ENCODE data around the gene SEC24D. TPM values are rescaled to one million over a fixed set of nuclear protein-coding genes. Genes with fewer than 3 reads are reported as not detected.

The SEC24D gene
- total RNA-seq, 2 donors from 2014 or later: 29.8 to 45.1 TPM

DNA sequence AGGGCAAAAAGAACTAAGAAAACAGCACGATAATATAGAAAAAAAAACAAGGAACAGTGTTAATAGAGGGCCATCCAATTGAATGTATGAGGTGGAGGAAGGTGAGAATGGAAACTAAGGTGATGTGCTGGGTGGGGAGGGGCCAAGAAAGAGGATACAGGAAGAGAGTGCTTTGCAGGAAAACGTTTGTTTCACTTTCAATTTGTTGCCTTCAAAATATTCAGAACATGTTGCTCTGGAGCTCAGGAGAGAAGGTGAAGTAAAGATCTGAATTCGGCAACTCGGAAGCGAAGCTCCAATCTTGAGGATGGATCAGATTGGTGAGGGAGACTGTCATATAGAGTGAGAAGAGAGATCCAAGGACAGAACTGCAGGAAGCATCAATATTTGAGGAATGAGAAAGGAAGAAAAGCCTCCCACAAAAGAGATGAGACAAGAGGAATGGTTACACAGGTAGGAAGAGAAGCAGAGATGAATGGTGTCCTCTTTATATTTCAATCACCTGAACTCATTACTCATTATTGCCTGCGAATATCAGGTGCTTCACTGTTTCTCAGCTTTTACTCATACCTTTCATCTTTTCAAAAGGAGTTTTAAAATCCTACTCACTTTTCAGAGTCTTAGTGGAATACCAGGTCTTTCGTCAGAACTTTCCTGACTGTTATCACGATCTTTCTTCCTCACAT is 14.7 kb upstream of the SEC24D start:
- Mint-ChIP-seq H3K4me3 (peak overlapping the region; percentile 87), H3K27ac (peak overlapping the region; percentile 86), H3K27me3 (peaks cover 3% of the 10 kb centered on the region), H3K4me1 (peaks cover 9% of the 10 kb centered on the region), H3K9me3 (no peaks in the 10 kb centered on the region), H3K36me3 (ENCODE audit: low read depth) (no peaks in the 10 kb centered on the region)
- peak; percentile 91 for ATAC-seq (replicated peaks)

GRCh38 chr4:118849867-118850487 is 14.1 kb upstream of the SEC24D start:
- Mint-ChIP-seq H3K4me3 (peak overlapping the region; percentile 87), H3K27ac (peak overlapping the region; percentile 86), H3K4me1 (peaks cover 9% of the 10 kb centered on the region), H3K27me3 (peaks cover 3% of the 10 kb centered on the region), H3K36me3 (ENCODE audit: low read depth) (no peaks in the 10 kb centered on the region), H3K9me3 (no peaks in the 10 kb centered on the region)
- ATAC-seq (replicated peaks): peak; percentile 16

DNA sequence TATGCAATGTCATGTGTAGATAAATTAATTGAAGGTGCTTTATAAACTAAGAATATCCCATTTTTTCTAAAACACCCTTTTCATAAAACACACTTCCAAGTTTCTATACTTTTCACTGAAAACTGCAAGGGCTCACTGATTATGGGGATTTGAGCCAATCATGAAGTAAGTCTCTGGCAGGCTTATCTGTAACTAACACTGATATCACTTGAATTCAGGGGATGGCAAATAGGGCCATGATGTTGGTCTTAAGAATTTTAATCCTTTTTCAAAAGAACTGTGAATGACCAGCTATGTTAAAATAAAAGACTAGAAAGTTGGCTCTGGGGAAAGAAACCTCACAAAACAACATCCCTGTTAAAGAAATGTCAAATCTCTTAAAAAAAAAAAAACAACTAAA is 13.0 kb upstream of the SEC24D start:
- H3K4me3 Mint-ChIP-seq: no peak overlapping the region
- H3K4me1 Mint-ChIP-seq: peaks cover 9% of the 10 kb centered on the region
- peaks cover 3% of the 10 kb centered on the region for H3K27me3 Mint-ChIP-seq
- H3K9me3 Mint-ChIP-seq: no peaks in the 10 kb centered on the region
- no peak for ATAC-seq (replicated peaks)
- H3K27ac Mint-ChIP-seq: no peak overlapping the region
- H3K36me3 Mint-ChIP-seq (ENCODE audit: low read depth): no peaks in the 10 kb centered on the region

DNA sequence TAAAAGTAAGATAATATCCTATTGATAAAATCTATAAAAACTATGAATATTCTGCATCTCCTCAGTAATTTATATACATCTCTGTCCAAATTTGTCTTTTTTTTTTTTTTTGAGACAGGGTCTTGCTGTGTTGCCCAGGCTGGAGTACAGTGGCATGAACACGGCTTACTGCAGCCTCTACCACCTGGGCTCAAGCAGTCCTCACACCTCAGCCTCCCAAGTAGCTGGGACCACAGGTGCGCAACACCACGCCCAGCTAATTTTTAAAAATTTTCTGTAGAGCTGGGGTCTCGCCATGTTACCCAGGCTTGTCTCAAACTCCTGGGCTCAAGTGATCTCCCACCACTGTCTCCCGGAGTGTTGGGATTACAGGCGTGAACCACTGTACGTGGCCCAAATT is 12.3 kb upstream of the SEC24D start:
- no peak for ATAC-seq (replicated peaks)
- no peaks in the 10 kb centered on the region for H3K36me3 Mint-ChIP-seq (ENCODE audit: low read depth)
- H3K4me3 Mint-ChIP-seq: no peak overlapping the region
- peak overlapping the region; percentile 3 for H3K27ac Mint-ChIP-seq
- no peaks in the 10 kb centered on the region for H3K9me3 Mint-ChIP-seq
- peaks cover 3% of the 10 kb centered on the region for H3K27me3 Mint-ChIP-seq
- H3K4me1 Mint-ChIP-seq: peaks cover 9% of the 10 kb centered on the region

GRCh38 chr4:118846979-118847378 is 11.1 kb upstream of the SEC24D start:
- Mint-ChIP-seq H3K4me3 (no peak overlapping the region), H3K27ac (no peak overlapping the region), H3K27me3 (peaks cover 3% of the 10 kb centered on the region), H3K9me3 (no peaks in the 10 kb centered on the region), H3K36me3 (ENCODE audit: low read depth) (no peaks in the 10 kb centered on the region), H3K4me1 (peaks cover 13% of the 10 kb centered on the region)
- no peak for ATAC-seq (replicated peaks)

DNA sequence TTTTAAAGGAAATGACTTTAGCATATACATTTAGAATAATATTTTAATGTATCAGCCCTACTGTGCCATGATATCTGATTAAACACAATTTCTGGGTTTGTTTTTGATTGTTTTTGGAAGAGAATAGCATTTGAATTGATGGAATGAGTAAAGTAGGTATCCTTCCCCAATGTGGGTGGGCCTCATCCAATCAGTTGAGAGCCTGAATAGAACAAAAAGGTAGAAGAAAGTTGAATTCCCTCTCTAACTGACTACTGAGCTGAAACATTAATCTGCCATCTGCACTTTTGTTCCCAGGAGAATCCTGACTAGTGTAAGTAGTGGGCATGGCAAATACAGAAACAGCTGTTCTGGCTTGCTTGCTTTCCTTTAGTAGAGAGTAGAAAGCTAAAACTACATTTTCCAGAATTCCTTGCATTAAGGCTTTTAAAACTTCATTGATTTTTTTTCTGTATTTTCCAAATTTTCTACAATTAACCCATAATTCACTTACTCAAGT is 9.7 kb upstream of the SEC24D start:
- Mint-ChIP-seq H3K27me3 (peaks cover 3% of the 10 kb centered on the region), H3K4me1 (peaks cover 12% of the 10 kb centered on the region), H3K4me3 (no peak overlapping the region), H3K27ac (no peak overlapping the region), H3K9me3 (no peaks in the 10 kb centered on the region), H3K36me3 (ENCODE audit: low read depth) (no peaks in the 10 kb centered on the region)
- no peak for ATAC-seq (replicated peaks)

DNA sequence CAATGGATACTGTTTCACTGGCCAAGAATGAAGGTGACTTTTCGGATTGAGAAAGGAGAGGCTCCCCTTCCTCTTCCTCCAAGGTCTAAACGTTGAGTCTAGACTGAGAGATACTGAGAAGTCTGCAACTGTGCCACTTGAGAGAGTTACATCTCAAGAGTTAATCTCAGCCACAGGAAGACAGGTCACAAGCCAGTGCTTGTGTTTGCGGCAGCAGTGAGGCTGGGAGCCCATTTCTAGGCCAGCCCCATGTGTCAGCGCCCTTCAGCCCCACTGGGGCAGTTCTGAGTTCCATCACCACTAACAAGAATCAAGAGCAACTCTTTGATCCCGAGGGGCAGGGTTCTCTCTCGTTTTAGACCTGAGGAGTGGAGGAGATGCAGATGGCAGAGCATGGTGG is 7.3 kb upstream of the SEC24D start:
- ATAC-seq (replicated peaks): no peak
- H3K27ac Mint-ChIP-seq: peak overlapping the region; percentile 49

GRCh38 chr4:118842055-118842454 is 6.1 kb upstream of the SEC24D start:
- H3K9me3 Mint-ChIP-seq: no peaks in the 10 kb centered on the region
- H3K4me3 Mint-ChIP-seq: no peak overlapping the region
- ATAC-seq (replicated peaks): peak; percentile 90
- no peaks in the 10 kb centered on the region for H3K36me3 Mint-ChIP-seq (ENCODE audit: low read depth)
- H3K27ac Mint-ChIP-seq: peak overlapping the region; percentile 11
- H3K4me1 Mint-ChIP-seq: peaks cover 5% of the 10 kb centered on the region
- no peaks in the 10 kb centered on the region for H3K27me3 Mint-ChIP-seq

More for the DNA sequence above, 7.3 kb upstream of the SEC24D start:
- H3K36me3 Mint-ChIP-seq (ENCODE audit: low read depth): no peaks in the 10 kb centered on the region
- no peaks in the 10 kb centered on the region for H3K9me3 Mint-ChIP-seq
- H3K4me3 Mint-ChIP-seq: no peak overlapping the region
- H3K27me3 Mint-ChIP-seq: peaks cover 3% of the 10 kb centered on the region
- H3K4me1 Mint-ChIP-seq: peaks cover 5% of the 10 kb centered on the region

DNA sequence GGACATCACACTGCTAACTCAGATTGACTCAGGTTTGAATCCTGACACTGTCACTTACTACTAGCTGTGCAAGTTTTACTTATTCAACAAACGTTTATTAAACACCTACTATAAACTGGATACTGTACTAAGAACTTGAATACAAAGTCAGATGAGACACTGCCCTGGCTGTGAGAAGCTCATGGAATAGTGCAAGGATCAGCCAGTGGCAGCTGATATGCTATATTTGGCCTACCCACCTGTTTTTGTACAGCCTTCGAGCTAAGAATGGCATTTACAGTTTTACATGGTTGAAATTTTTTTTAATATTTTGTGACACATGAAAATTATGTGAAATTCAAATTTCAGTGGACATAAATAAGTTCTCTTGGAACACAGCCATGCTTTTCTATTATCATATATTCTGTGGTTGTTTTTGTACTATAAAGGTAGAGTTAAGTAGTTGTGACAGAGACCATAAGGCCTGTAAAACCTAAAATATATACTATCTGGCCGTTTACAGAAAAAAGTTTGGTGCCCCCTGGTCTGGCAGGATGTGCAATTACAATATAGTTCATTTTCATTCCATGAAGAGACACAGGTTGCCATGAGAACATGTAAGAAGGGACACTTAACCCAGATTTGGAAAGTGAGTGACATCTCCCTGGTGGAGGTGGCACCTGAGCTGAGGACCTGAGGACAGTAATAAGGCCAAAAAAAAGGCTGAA is 3.4 kb upstream of the SEC24D start:
- H3K4me1 Mint-ChIP-seq: peaks cover 14% of the 10 kb centered on the region
- H3K4me3 Mint-ChIP-seq: no peak overlapping the region
- H3K36me3 Mint-ChIP-seq (ENCODE audit: low read depth): peaks cover 15% of the 10 kb centered on the region
- ATAC-seq (replicated peaks): no peak
- no peaks in the 10 kb centered on the region for H3K27me3 Mint-ChIP-seq
- H3K27ac Mint-ChIP-seq: no peak overlapping the region
- no peaks in the 10 kb centered on the region for H3K9me3 Mint-ChIP-seq

DNA sequence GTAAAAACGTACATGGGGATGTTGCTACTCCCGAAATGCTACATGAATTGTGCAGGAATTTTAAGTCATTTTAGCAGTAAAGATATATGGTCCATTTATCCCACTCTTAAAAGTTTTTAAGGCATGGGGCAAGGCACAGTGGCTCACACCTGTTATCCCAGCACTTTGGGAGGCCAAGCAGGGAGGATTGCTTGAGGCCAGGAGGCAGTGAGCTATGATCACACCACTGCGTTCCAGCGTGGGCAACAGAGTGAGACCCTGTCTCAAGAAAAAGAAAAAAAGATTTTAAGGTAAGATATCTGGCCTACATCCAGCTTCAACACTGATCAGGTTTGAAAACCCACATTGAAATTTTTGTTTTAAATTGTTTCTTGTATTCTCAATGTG is 1.2 kb upstream of the SEC24D start:
- no peaks in the 10 kb centered on the region for H3K27me3 Mint-ChIP-seq
- no peak for ATAC-seq (replicated peaks)
- peak overlapping the region; percentile 94 for H3K4me3 Mint-ChIP-seq
- peaks cover 11% of the 10 kb centered on the region for H3K4me1 Mint-ChIP-seq
- no peaks in the 10 kb centered on the region for H3K9me3 Mint-ChIP-seq
- H3K27ac Mint-ChIP-seq: no peak overlapping the region
- H3K36me3 Mint-ChIP-seq (ENCODE audit: low read depth): peaks cover 35% of the 10 kb centered on the region

DNA sequence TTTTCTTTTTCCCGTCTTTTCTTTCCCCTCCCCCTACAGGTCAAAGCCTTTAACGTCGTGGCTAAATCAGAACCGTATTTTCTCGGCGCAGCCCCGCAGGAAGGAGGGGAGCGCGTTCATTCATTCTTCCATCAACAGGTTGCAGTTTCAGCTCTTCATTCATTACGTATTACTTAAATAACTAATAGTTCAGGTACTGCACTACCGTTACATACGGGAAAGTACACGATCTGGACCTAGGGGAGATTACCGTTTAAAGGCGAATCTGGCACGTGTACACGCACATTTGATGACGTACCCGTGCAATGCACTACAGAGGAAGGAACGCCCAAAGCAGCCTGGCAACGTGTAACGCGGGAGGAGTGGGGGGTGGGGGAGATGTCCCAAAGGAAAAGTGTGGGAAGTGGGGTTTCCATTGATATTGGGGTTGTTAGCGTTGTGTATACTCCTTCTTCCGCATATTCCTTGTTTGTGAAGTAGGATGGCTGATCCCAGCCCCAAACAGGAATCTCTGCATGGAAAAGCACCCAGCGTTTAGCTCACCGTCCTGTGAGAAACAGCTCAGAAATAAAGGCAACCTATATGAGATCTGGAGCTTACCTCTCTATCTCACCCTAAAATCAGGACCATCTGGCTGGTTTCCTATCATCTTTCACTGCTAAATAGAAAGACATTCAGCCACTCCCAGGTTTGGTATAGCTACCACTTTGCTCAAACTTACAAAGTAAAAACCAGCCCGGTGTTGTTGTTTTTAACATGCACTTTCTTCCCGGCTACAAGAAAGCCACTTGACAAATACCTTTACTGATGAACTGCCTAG is 585 bp upstream of the SEC24D start:
- H3K4me1 Mint-ChIP-seq: peaks cover 9% of the 10 kb centered on the region
- peak; percentile 66 for ATAC-seq (replicated peaks)
- no peaks in the 10 kb centered on the region for H3K9me3 Mint-ChIP-seq
- H3K27ac Mint-ChIP-seq: peak overlapping the region; percentile 97
- H3K36me3 Mint-ChIP-seq (ENCODE audit: low read depth): peaks cover 41% of the 10 kb centered on the region
- peak overlapping the region; percentile 94 for H3K4me3 Mint-ChIP-seq
- no peaks in the 10 kb centered on the region for H3K27me3 Mint-ChIP-seq

DNA sequence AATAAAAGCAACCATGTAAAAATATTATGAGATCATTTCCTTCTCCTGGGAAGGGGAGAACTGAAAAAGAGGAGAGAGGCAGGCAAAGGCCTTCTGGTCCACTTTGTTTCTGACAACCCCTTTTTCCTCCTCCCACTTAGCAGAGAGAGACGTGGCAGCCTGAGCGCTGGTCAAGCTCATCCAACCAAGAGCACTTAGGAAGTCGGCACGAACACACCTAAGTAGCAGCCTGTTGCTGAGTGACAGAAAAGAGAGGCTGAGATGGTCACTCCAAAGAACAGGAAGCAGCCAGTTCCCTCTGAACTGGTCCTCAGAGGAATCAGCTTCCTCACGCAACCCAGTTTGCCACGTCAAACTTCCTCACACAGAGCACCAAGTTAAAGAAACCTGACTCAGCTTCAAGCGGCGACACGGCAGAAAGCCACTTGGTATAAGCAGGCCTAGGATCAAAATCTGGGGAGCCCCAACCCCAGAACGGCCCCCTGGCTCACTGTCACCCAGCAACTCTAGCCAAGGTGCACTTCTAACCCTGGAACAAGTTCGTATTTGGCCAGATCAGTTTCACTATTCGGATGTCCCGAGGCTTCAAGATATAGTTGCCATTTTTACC is 861 bp downstream of the SEC24D start:
- Mint-ChIP-seq H3K9me3 (no peaks in the 10 kb centered on the region), H3K27ac (peak overlapping the region; percentile 95), H3K4me3 (peak overlapping the region; percentile 94), H3K36me3 (ENCODE audit: low read depth) (peaks cover 54% of the 10 kb centered on the region), H3K4me1 (peaks cover 13% of the 10 kb centered on the region), H3K27me3 (no peaks in the 10 kb centered on the region)
- ATAC-seq (replicated peaks): peak; percentile 70

DNA sequence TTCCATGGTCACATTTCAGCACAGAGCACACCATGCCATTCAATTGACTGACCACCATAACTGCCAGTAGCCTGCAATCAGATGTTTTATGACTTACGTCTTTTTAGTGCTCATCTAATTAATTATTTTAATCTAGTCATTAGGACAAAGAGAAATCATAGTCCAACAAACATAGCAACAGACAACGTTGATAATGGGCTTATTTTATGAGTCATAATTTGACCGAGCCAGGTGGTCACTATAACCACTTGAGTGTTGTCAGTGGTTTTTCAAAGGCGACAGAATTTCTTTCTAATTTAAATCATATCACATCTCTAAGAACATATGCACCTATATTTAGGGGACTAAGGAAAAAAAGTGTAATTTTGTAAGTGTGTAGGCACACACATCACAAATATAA is 1.9 kb downstream of the SEC24D start:
- Mint-ChIP-seq H3K27ac (no peak overlapping the region), H3K27me3 (no peaks in the 10 kb centered on the region), H3K36me3 (ENCODE audit: low read depth) (peaks cover 64% of the 10 kb centered on the region), H3K4me3 (peak overlapping the region; percentile 94), H3K9me3 (no peaks in the 10 kb centered on the region), H3K4me1 (peaks cover 13% of the 10 kb centered on the region)
- ATAC-seq (replicated peaks): no peak

All from activated T-helper 17 cell treated with anti-CD3 and anti-CD28 coated beads, Interleukin-2, amount 50 U/mL, for 72 hours (primary cell).